DOHH2 (cell line): ENCODE measurements around the gene UBE2B.

ENCODE experiments used
- H3F3A ChIP-seq: fragments of 200-600 bp; sonication (generic), shearing (Covaris generic); 2 replicates; pipeline ENCODE4 v1.6.0; 2016; ENCODE audit warnings: antibody characterized with exemption, mild to moderate bottlenecking; ENCODE audit not compliant: control insufficient read depth, insufficient read depth
- H3K27ac ChIP-seq: fragments of 200-600 bp; sonication (generic); 2 replicates; pipeline ENCODE4 v1.5.1; 2014; ENCODE audit warnings: low read depth, mild to moderate bottlenecking, low read length, moderate library complexity
- H3K27me3 ChIP-seq: fragments of 200-600 bp; sonication (generic); 2 replicates; pipeline ENCODE4 v1.6.1; 2014; ENCODE audit warnings: mild to moderate bottlenecking, low read length, mixed read lengths; ENCODE audit not compliant: control insufficient read depth
- H3K36me3 ChIP-seq: fragments of 200-600 bp; sonication (generic); 2 replicates; pipeline ENCODE4 v1.6.1; 2014; ENCODE audit warnings: mild to moderate bottlenecking, low read length, moderate library complexity, mixed read lengths; ENCODE audit not compliant: control insufficient read depth
- H3K4me1 ChIP-seq: fragments of 200-600 bp; sonication (generic); 2 replicates; pipeline ENCODE4 v1.6.1; 2014; ENCODE audit warnings: mild to moderate bottlenecking, low read length, mixed read lengths; ENCODE audit not compliant: control insufficient read depth
- H3K4me2 ChIP-seq: fragments of 200-600 bp; sonication (generic); 2 replicates; pipeline ENCODE4 v1.6.0; 2014; ENCODE audit warnings: mild to moderate bottlenecking, low read length, moderate library complexity
- H3K4me3 ChIP-seq: fragments of 200-600 bp; sonication (generic); 2 replicates; pipeline ENCODE4 v1.5.1; 2014; ENCODE audit warnings: mild to moderate bottlenecking, low read length, mixed read lengths
- H3K79me2 ChIP-seq: fragments of 200-600 bp; sonication (generic); 2 replicates; pipeline ENCODE4 v1.6.1; 2014; ENCODE audit warnings: mild to moderate bottlenecking, low read length, mixed read lengths; ENCODE audit not compliant: control insufficient read depth
- H3K9me2 ChIP-seq: fragments of 200-600 bp; sonication (generic); replicated peaks from 2 replicates; pipeline ENCODE4 v1.6.1; 2014; ENCODE audit warnings: mild to moderate bottlenecking, low read length, mixed read lengths; ENCODE audit not compliant: control insufficient read depth
- H3K9me3 ChIP-seq: fragments of 200-600 bp; sonication (generic); 2 replicates; pipeline ENCODE4 v1.6.1; 2014; ENCODE audit warnings: antibody characterized with exemption, low read length, mixed read lengths; ENCODE audit not compliant: control insufficient read depth, insufficient read depth
- H4K20me1 ChIP-seq: fragments of 200-600 bp; sonication (generic); 2 replicates; pipeline ENCODE4 v1.6.0; 2014; ENCODE audit warnings: low read depth, mild to moderate bottlenecking, antibody characterized with exemption, low read length, moderate library complexity; ENCODE audit not compliant: control insufficient read depth, insufficient read depth
- EZH2phosphoT487 ChIP-seq: fragments of 200-600 bp; sonication (generic); IDR thresholded peaks from 2 replicates; pipeline ENCODE4 v1.6.1; 2017; ENCODE audit warnings: borderline replicate concordance, mild to moderate bottlenecking, antibody characterized with exemption, low read length, moderate library complexity, mixed read lengths
- TF ChIP-seq, protein P1 (sequence below): fragments of 200-600 bp; sonication (generic); IDR thresholded peaks from one replicate; pipeline ENCODE4 v1.5.1; 2014; ENCODE audit warnings: antibody characterized with exemption, mild to moderate bottlenecking, low read depth, low read length; ENCODE audit not compliant: poor library complexity, severe bottlenecking

UBE2B gene

DNA sequence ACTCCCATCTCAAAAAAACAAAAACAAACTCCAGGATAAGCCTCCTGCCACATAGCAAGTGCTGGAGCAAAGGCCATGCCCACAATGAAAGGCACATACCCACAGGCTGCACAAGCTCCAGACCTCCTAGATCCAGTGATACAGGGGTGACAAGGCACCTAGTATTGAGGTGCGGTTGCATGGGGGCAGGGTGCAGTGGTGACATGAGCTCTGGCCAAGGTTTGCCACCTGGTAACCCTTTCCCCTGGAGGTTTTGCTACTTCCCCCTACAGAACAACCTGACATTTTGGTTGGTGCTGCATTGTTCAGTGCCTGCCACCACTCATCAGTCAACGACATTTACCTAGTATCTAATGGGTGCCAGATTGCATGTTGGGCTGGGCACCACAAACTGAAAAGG lies 25.8 kb downstream of the UBE2B start:
- Histone ChIP-seq H3K9me2 (no peaks in the 10 kb centered on the region), H3K9me3 (no peaks in the 10 kb centered on the region), H3K4me2 (no peak overlapping the region), H3F3A (0 out of 2 replicates have a peak, but pooled peaks cover 2% of the 10 kb centered on the region), H3K79me2 (no peaks in the 10 kb centered on the region), H3K27me3 (no peaks in the 10 kb centered on the region), H3K27ac (no peak overlapping the region), H3K4me3 (no peak overlapping the region), H3K4me1 (no peaks in the 10 kb centered on the region), H4K20me1 (no peaks in the 10 kb centered on the region), H3K36me3 (peaks cover 52% of the 10 kb centered on the region)
- TF ChIP-seq, protein P1, sequence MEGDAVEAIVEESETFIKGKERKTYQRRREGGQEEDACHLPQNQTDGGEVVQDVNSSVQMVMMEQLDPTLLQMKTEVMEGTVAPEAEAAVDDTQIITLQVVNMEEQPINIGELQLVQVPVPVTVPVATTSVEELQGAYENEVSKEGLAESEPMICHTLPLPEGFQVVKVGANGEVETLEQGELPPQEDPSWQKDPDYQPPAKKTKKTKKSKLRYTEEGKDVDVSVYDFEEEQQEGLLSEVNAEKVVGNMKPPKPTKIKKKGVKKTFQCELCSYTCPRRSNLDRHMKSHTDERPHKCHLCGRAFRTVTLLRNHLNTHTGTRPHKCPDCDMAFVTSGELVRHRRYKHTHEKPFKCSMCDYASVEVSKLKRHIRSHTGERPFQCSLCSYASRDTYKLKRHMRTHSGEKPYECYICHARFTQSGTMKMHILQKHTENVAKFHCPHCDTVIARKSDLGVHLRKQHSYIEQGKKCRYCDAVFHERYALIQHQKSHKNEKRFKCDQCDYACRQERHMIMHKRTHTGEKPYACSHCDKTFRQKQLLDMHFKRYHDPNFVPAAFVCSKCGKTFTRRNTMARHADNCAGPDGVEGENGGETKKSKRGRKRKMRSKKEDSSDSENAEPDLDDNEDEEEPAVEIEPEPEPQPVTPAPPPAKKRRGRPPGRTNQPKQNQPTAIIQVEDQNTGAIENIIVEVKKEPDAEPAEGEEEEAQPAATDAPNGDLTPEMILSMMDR: no peak
- no peak for TF ChIP-seq EZH2phosphoT487

DNA sequence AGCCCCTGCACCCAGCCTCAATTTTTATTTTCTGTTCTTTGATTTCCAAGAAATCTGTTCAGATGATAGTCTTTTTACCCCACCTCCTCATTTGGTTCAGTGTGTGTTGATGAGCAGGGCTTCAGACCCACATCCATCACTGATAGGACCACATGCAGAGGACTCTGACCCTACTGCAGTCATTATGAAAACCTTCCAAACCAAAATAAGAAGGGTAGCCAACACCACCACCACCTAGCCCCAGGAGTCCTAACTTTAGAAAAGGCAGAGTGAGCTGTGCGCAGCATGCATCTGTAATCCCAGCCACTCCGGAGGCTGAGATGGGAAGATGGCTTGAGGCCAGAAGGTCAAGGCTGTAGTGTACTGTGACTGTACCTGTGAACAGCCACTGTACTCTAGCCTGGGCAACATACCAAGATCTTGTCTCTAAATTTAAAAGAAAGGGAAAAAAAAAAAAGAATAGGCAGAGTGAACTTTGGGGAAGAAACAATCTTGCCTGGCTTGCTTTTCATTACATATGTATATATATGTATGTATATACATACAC lies 27.3 kb downstream of the UBE2B start:
- Histone ChIP-seq H3F3A (0 out of 2 replicates have a peak, but pooled peaks cover 7% of the 10 kb centered on the region), H3K9me3 (no peaks in the 10 kb centered on the region), H3K4me1 (no peaks in the 10 kb centered on the region), H3K9me2 (no peaks in the 10 kb centered on the region), H3K36me3 (peaks cover 45% of the 10 kb centered on the region), H3K4me3 (no peak overlapping the region), H3K4me2 (no peak overlapping the region), H3K27me3 (no peaks in the 10 kb centered on the region), H3K27ac (no peak overlapping the region), H3K79me2 (no peaks in the 10 kb centered on the region), H4K20me1 (no peaks in the 10 kb centered on the region)
- TF ChIP-seq EZH2phosphoT487: no peak
- TF ChIP-seq, protein P1: no peak

DNA sequence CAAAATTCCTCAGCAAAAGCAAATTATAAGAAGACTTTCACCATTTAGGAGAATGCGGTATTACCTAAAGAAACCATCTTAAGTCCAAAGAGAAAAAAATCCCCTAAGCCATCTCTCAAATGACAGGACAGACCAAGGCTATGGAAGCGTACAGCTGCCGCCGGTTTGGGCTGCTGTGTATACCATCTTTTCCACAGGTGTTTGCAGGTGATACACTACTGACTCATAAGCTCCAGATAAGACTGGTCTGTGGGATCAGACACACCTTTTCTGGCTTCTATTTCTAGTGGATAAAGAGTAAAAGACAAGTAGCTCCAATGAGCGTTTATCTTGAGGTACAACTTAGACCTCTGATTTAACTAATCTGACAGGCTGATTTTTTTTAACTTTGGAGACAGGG lies 32.6 kb downstream of the UBE2B start:
- Histone ChIP-seq H3K36me3 (peaks cover 37% of the 10 kb centered on the region), H3K4me1 (no peaks in the 10 kb centered on the region), H4K20me1 (no peaks in the 10 kb centered on the region), H3F3A (0 out of 2 replicates have a peak, but pooled peaks cover 4% of the 10 kb centered on the region), H3K4me3 (no peak overlapping the region), H3K79me2 (peaks cover 10% of the 10 kb centered on the region), H3K9me3 (no peaks in the 10 kb centered on the region), H3K9me2 (no peaks in the 10 kb centered on the region), H3K4me2 (no peak overlapping the region), H3K27me3 (no peaks in the 10 kb centered on the region), H3K27ac (no peak overlapping the region)
- TF ChIP-seq, protein P1: no peak
- no peak for TF ChIP-seq EZH2phosphoT487
